Mesodermal cell (in vitro differentiated cells): ENCODE measurements around the gene IL6ST.

Experiments
- H3K27ac ChIP-seq: 2 replicates; pipeline ENCODE4 v1.7.0; 2013; ENCODE audit warnings: mild to moderate bottlenecking, low read depth, low read length, moderate library complexity; ENCODE audit not compliant: severe bottlenecking
- H3K36me3 ChIP-seq: 2 replicates; pipeline ENCODE4 v1.7.1; 2013; ENCODE audit warnings: mild to moderate bottlenecking, low read length, moderate library complexity; ENCODE audit not compliant: control insufficient read depth, insufficient read depth
- H3K4me1 ChIP-seq: one replicate; pipeline ENCODE4 v1.7.1; 2013; ENCODE audit warnings: mild to moderate bottlenecking, low read length; ENCODE audit not compliant: insufficient read depth, control insufficient read depth, poor library complexity, severe bottlenecking
- H3K4me3 ChIP-seq: 2 replicates; pipeline ENCODE4 v1.7.0; 2013; ENCODE audit warnings: low read length, control low read depth, mild to moderate bottlenecking; ENCODE audit not compliant: insufficient read depth, poor library complexity, severe bottlenecking; ENCODE audit errors: extremely low read depth
- H3K9me3 ChIP-seq: 2 replicates; pipeline ENCODE4 v1.7.1; 2013; ENCODE audit warnings: mild to moderate bottlenecking, low read length, moderate library complexity; ENCODE audit not compliant: control insufficient read depth
- WGBS, 2 experiments: methylation state at CpG; one replicate each; pipeline ENCODE4 v1.1.5; 2013; ENCODE audit warnings: missing lambda C conversion rate in 2 of 2; ENCODE audit not compliant: insufficient coverage in 2 of 2; 5-methylcytosine and 5-hydroxymethylcytosine counted together

IL6ST gene

GRCh38 chr5:55896238-55896637, 98.5 kb downstream of the IL6ST start:
- 100% methylated on average over 2 of the region's 2 CpGs; no CpG with 5 or more reads in 1 of the 2 experiments for WGBS, 2 experiments
- Histone ChIP-seq H3K9me3 (no peaks in the 10 kb centered on the region), H3K4me3 (no peak overlapping the region), H3K36me3 (no peaks in the 10 kb centered on the region), H3K27ac (no peak overlapping the region), H3K4me1 (peaks cover 17% of the 10 kb centered on the region)

- WGBS, 2 experiments = 100% methylated on average over 3 of the region's 3 CpGs
- H3K4me1 ChIP-seq = peaks cover 17% of the 10 kb centered on the region
- H3K36me3 ChIP-seq = no peaks in the 10 kb centered on the region
- no peak overlapping the region for H3K27ac ChIP-seq
- H3K4me3 ChIP-seq = no peak overlapping the region
- H3K9me3 ChIP-seq = no peaks in the 10 kb centered on the region
These were observed 99.4 kb downstream of the IL6ST start for GRCh38 chr5:55895346-55895745.

DNA sequence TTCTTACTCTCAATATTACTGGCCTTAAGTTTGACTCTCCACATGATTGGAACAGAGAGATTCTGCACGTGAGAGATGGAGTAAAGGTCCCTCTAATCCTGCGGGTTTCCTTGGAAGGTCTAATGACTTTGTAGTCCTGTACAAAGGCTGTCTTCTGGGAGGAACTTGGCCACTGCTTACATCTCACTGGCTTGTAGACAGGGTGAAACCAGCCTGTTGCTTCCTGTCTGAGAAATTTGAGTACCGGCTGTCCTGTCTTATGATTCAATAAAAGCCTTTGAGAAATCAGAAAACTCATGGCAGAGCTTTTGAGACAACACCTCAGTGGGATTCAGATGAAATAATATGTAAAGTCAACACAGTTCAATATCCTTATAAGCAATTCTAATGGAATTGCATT, 100.6 kb downstream of the IL6ST start:
- WGBS, 2 experiments = 93 to 100% methylated on average over 1 to 2 of the region's 3 CpGs
- Histone ChIP-seq H3K9me3 (no peaks in the 10 kb centered on the region), H3K27ac (no peak overlapping the region), H3K4me1 (peaks cover 10% of the 10 kb centered on the region), H3K4me3 (no peak overlapping the region), H3K36me3 (no peaks in the 10 kb centered on the region)

DNA sequence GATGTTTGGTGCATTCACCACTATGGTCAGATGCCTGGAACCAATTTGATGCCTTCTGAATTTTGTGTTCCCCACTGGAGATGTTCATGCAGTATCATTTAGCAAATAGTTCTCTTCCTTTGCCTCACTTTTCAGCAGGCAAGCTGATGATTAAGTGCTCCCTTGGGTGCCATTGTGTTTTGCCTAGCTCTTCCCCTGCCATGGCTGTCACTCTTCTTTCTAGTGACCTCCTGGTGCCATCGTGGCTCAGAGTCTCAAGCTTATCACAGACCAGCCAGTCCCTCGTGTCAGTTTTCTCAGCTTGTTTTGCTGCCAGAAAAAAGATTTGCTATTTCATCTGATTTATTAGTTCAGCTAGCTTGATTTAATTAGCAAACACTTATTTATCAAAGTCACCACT, 102.3 kb downstream of the IL6ST start:
- no peak overlapping the region for H3K4me3 ChIP-seq
- H3K27ac ChIP-seq = no peak overlapping the region
- H3K36me3 ChIP-seq = no peaks in the 10 kb centered on the region
- H3K4me1 ChIP-seq = peaks cover 4% of the 10 kb centered on the region
- H3K9me3 ChIP-seq = no peaks in the 10 kb centered on the region
- 75 to 85% methylated on average over 2 of the region's 2 CpGs for WGBS, 2 experiments

GRCh38 chr5:55888205-55888604, 106.6 kb downstream of the IL6ST start:
- WGBS, 2 experiments = 90 to 97% methylated on average over 4 to 5 of the region's 5 CpGs
- Histone ChIP-seq H3K9me3 (no peaks in the 10 kb centered on the region), H3K36me3 (no peaks in the 10 kb centered on the region), H3K27ac (no peak overlapping the region), H3K4me3 (no peak overlapping the region), H3K4me1 (peaks cover 6% of the 10 kb centered on the region)

DNA sequence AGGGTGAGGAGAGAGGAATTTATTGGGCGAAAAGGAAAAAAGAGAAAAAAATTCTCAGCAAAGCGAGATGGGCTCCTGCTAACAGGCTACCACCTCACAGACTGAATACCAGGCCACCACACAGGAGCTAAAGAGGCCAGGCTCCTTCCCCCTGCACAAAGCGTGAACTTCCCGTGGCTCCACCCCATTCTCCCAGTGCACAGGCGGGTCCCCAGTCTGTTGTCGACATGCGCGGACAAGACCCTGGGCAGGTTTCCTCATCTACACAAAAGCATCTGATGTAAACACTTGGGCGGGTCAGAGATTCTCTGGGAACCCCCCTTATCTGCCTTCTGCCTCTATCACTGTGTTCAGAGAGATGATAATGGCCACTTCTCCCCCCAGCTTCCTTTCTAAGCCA, 109.4 kb downstream of the IL6ST start:
- H3K36me3 ChIP-seq = no peaks in the 10 kb centered on the region
- no peak overlapping the region for H3K27ac ChIP-seq
- H3K9me3 ChIP-seq = no peaks in the 10 kb centered on the region
- no peak overlapping the region for H3K4me3 ChIP-seq
- WGBS, 2 experiments = 89 to 92% methylated on average over 7 to 8 of the region's 9 CpGs
- H3K4me1 ChIP-seq = peaks cover 6% of the 10 kb centered on the region
